NCI-H2081 treated with DMSO at 0.1 percent for 48 hours (cell line): ENCODE results near the gene SMYD1.

ENCODE experiments used
- DNase-seq: peaks from one replicate; lab custom pipeline; 2025; lab: John Stamatoyannopoulos, UW

SMYD1 gene

DNA sequence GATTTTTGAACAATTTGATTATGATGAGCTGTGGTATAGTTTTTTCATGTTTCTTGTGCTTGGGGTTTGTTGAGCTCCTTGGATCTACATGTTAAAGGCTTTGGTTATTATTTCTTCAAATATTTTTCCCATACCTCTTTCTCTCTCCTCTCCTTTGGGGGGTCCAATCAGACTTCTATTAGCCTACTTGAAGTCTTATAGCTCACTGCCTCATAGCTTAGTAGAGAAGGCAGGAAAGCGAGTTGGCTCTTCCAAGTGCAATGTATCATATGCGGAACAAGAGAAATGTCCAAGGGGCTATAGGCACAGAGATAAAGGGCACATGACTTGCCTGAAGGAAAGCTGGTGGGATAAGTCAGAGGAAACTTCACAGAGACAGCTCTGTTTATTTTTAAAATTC is 74.3 kb downstream of the SMYD1 start:
- no peak for DNase-seq

DNA sequence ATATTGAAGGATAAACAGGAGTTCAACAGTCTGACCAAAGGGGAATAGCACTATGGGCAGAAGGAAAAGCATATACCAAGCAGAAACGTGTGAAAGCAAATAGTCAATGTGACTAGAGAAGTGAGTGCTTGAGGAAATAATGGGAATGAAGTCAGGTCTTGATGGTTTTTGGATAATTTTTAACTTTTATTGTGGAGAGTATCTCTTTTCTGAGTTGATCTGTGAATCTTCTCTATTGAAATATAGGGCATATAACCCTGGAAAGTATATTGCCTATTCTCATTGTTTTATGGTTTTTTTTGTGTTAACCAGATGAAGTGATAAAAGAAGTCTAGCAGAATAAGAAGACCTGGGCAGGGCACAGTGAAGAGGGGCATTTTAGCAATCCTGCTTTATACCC is 76.6 kb downstream of the SMYD1 start:
- no peak for DNase-seq

DNA sequence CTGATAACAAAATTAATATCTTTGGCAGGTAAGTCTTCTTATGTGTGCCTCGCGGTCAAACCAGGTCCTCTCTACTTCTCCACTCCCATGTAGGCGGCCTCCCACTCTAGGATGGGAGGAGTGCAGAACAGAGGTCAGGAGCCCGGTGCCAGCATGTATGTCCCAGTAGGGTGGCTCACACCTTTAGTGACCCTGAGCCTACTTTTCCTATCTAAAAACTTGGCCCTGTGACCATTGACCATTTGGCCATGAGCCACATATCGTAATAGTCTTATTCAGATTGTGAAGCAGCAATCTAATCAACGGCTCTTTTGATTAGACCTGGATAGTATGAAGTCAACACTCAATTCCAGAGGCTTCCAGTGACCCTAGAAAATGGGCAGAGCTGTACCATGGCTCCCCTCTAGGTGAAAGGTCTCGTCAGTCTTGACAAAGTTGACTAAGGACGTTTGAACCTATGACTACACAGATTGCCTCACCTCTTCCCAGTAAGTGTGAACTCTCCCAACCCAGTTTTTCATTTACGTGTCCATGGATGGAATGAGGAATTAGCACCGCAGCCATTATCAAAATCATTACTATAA is 77.4 kb downstream of the SMYD1 start:
- DNase-seq, result no peak

DNA sequence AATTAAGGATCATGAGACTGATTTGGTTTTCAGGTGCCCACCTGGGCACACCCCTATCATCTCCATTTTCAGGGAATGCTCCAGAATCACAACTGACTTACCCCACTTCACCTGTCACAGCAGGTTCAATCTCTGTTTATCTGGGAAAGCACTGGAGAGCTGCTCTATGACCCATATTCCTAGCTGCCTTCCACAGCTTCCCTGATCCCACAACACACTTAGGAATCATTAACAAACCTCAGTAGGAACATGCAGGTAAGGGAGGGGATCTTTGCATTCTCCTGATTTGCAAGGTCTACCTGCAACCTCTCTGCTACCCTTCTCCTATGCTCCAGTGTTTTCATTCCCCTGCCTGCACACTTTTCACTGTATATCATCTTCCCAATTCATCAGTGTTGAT is 79.0 kb downstream of the SMYD1 start:
- no peak for DNase-seq

DNA sequence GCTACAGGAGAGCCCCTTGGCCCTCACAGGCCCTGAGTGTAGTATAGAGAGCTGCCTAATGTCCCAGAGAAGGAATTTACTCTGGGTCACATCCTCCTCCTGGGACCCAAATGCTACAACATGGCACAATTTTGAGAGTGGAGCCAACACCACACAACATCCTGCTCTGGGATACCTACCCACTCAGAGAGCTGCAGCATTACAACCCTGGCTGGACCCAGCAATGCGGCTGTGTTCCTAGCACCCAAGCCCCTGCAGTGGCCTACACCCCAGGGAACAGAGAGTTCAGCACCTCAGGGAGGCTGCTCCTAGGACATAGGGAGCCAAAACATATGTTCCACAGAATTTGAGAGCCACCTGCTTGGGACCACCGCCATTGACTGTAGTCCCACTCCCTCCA is 79.5 kb downstream of the SMYD1 start:
- no peak for DNase-seq

DNA sequence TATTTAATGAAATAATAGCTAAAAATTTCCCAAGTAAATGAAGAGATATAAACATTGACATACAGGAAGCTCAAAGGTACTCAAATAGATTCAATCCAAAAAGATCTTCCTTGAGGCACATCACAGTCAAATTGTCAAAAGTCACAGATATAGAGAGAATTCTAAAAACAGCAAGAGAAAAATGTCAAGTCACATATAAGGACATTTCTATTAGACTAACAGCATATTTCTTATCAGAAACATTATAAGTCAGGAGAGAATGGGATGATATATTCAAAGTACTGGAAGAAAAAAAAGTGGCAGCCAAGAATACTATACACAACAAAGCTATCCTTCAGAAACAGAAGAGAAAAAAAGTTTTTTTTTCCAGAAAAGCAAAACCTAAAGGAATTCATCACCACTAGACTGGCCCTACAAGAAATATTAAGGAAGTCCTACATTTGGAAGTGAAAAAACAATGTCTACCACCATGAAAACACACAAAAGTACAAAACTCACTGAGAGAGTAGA is 81.4 kb downstream of the SMYD1 start:
- no peak for DNase-seq

DNA sequence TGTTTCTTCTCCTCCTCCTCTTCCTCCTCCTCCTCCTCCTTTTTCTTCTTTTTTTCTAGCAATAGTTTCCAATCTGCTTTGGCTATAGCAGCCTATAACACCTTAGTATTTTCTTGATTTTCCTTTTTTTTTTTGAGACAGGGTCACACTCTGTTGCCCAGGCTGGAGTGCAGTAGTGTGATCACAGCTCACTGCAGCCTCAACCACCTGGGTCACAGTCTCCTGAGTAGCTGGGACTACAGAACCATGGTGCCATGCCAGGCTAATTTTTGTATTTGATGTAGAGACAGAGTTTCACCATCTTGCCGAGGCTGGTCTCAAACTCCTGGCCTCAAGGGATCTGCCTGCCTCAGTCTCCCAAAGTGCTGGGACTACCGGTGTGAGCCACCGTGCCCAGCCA is 91.9 kb downstream of the SMYD1 start:
- no peak for DNase-seq

DNA sequence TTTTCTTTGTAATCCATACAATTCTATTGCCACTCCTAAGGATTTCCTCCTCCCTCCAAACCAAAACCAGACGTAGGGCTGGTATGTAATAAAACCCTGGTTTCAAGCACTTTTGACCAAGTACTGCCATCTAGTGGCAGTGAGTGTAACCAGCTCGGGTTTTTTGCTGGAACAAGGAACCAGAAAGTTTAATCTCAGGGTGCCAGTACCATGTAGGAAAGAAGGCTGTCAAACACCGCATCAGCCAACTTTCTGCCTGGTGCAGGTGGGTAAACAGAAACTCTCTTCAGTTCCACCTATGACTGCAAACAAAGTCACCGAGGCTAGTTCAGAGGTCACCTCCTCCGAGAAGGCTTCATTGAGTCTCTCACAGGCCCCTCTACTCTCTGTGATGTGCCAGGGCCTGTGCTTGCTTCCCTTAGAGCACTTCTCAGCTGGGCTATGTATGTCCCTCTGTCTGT is 92.4 kb downstream of the SMYD1 start:
- DNase-seq, result no peak

DNA sequence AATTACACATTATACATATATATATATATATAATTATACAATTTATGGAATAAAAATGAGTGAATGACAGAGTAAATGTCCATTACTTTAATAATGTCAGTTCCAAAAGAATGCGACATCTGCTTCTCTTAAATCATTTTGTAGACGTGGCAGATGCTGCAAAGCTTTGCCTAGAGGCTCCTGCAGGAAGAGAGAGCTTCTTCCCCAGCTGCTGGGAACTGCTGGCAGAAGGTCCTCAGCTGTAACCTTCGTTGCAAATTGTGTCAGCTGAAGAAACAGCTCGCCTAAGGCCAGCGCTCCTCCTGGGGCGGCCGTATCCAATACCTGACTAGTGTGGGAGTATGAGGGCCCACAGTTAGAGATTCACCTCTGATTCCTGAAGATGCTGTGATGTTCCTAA is 92.9 kb downstream of the SMYD1 start:
- no peak for DNase-seq

DNA sequence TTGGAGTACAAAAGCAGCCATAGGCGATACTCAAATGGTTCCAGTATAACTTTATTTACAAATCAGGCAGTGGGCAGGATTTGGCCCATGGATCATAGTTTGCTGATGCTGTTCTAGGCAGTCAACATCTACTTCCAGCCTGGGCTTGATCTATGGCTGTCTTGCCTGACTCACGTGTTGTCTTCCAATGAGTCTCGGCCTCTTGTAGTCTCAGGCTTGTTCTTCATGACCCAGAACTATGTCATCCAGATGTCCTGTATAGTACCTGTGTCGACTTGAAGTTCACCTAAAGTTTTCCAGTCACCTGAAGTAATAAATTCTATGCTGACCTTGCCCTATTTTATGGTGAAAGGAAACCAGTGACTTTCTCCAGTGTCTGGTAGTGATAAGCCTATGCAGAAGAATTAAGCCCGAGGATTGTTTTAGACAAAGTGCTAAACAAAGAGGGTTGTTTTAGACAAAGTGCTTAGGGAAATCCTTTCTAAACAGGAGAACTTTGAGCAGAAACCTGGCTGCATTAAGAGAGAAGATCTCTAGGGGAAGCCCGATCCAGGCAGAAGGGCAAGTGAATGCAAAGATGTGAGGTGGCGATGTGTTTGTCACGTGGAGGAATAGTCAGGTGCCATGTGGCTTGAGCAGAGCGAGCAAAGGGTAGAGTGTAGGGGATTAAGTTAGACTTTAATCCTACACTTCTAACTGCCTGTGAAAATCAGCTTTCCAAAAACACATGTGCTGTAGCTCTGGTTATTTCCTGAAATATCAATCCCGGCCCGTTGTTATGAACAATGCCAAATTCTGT is 94.0 kb downstream of the SMYD1 start:
- no peak for DNase-seq
